ENCODE data around the gene MYO3A. TPM values are rescaled to one million over a fixed set of nuclear protein-coding genes. Genes with fewer than 3 reads are reported as not detected.

MYO3A gene
- total RNA-seq, 1 experiment from 2014 or later, result not detected

DNA sequence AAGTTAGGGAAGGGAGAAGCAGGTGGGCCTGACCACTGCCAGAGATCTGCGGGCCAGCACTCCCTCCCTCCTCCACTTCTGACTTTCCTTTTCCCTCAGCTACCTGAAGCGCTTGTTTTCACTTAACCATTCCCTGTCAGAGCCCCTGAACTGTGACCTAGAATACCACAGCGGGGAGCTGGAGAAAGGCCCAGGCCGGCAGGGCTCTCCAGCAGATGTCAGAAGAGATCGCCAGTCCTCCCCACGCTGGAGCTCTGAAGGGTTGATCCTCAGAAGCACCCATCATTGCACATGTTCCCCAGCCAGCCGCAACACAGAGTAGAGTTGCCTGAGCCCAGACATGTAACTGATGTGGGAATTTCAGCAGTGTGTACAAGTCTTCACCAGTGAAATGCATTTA is 238.1 kb downstream of the MYO3A start:
- Histone ChIP-seq H3K27ac (ENCODE audit: low read depth, low read length) (no peak overlapping the region), H3K4me2 (ENCODE audit: low read length) (no peak overlapping the region), H3K36me3 (ENCODE audit: control insufficient read depth in 1 of 2, insufficient read depth in 2 of 2, low read length in 2 of 2) (no peaks in the 10 kb centered on the region), H3K9me3 (ENCODE audit: control insufficient read depth in 1 of 2, insufficient read depth in 1 of 2, low read depth in 1 of 2, low read length in 2 of 2) (no peaks in the 10 kb centered on the region), H3K4me3 (replicated peaks in 1 of 2; ENCODE audit: low read depth in 1 of 2, low read length in 2 of 2) (no peak overlapping the region), H3K79me2 (ENCODE audit: insufficient read depth, low read length) (no peaks in the 10 kb centered on the region), H3K27me3 (ENCODE audit: insufficient read depth, low read length) (peaks cover 74% of the 10 kb centered on the region), H4K20me1 (ENCODE audit: insufficient read depth) (no peaks in the 10 kb centered on the region), H3K9me2 (ENCODE audit: insufficient read depth) (no peaks in the 10 kb centered on the region), H3K4me1 (ENCODE audit: control insufficient read depth in 1 of 2, insufficient read depth in 2 of 2, low read length in 2 of 2) (no peaks in the 10 kb centered on the region), H3K9ac (ENCODE audit: low read length) (no peak overlapping the region), H2AFZ (ENCODE audit: low read depth, low read length, poor library complexity, severe bottlenecking) (no peak overlapping the region)
- RAD21 ChIA-PET (ENCODE audit: low non-redundant PET in 1 of 2, low total read pairs in 2 of 2, uncharacterized antibody in 2 of 2, unreplicated experiment in 2 of 2), result no interaction called here
- CTCF ChIA-PET, result no interaction called here
- POLR2A ChIA-PET, result no interaction called here
- BruUV-seq (replicated peaks), result no TSS peak
- ATAC-seq, result no peak
- intact Hi-C loops (cut with micrococcal nuclease), result no loop called here
- no peak for TF ChIP-seq RAD21 (IDR thresholded peaks at IDR 0.05; ENCODE audit: low read depth)
- TF ChIP-seq, protein P1, sequence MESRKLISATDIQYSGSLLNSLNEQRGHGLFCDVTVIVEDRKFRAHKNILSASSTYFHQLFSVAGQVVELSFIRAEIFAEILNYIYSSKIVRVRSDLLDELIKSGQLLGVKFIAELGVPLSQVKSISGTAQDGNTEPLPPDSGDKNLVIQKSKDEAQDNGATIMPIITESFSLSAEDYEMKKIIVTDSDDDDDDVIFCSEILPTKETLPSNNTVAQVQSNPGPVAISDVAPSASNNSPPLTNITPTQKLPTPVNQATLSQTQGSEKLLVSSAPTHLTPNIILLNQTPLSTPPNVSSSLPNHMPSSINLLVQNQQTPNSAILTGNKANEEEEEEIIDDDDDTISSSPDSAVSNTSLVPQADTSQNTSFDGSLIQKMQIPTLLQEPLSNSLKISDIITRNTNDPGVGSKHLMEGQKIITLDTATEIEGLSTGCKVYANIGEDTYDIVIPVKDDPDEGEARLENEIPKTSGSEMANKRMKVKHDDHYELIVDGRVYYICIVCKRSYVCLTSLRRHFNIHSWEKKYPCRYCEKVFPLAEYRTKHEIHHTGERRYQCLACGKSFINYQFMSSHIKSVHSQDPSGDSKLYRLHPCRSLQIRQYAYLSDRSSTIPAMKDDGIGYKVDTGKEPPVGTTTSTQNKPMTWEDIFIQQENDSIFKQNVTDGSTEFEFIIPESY (IDR thresholded peaks at IDR 0.05; ENCODE audit: extremely low read depth, insufficient replicate concordance, low read length), result no peak
- no peak for TF ChIP-seq FOSL1 (IDR thresholded peaks at IDR 0.05; ENCODE audit: low read depth)
- TF ChIP-seq ELF1 (IDR thresholded peaks at IDR 0.05; ENCODE audit: borderline replicate concordance, low read depth), result no peak
- TF ChIP-seq JUND (IDR thresholded peaks at IDR 0.05), result no peak
- TF ChIP-seq CEBPB (IDR thresholded peaks at IDR 0.05; ENCODE audit: low read depth), result no peak
- no peak for TF ChIP-seq CBX3 (IDR thresholded peaks at IDR 0.05; ENCODE audit: low read depth)
- TF ChIP-seq POLR2AphosphoS5 (IDR thresholded peaks at IDR 0.05; ENCODE audit: low read depth, low read length), result no peak
- TF ChIP-seq POLR2A (IDR thresholded peaks at IDR 0.05; ENCODE audit: borderline replicate concordance, extremely low read depth, insufficient read depth, insufficient read length), result no peak
- TF ChIP-seq, protein P2, sequence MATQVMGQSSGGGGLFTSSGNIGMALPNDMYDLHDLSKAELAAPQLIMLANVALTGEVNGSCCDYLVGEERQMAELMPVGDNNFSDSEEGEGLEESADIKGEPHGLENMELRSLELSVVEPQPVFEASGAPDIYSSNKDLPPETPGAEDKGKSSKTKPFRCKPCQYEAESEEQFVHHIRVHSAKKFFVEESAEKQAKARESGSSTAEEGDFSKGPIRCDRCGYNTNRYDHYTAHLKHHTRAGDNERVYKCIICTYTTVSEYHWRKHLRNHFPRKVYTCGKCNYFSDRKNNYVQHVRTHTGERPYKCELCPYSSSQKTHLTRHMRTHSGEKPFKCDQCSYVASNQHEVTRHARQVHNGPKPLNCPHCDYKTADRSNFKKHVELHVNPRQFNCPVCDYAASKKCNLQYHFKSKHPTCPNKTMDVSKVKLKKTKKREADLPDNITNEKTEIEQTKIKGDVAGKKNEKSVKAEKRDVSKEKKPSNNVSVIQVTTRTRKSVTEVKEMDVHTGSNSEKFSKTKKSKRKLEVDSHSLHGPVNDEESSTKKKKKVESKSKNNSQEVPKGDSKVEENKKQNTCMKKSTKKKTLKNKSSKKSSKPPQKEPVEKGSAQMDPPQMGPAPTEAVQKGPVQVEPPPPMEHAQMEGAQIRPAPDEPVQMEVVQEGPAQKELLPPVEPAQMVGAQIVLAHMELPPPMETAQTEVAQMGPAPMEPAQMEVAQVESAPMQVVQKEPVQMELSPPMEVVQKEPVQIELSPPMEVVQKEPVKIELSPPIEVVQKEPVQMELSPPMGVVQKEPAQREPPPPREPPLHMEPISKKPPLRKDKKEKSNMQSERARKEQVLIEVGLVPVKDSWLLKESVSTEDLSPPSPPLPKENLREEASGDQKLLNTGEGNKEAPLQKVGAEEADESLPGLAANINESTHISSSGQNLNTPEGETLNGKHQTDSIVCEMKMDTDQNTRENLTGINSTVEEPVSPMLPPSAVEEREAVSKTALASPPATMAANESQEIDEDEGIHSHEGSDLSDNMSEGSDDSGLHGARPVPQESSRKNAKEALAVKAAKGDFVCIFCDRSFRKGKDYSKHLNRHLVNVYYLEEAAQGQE (IDR thresholded peaks at IDR 0.05; ENCODE audit: low read depth), result no peak
- no peak for TF ChIP-seq SP1 (IDR thresholded peaks at IDR 0.05; ENCODE audit: low read depth)
- no peak for TF ChIP-seq EZH2phosphoT487 (IDR thresholded peaks at IDR 0.05; ENCODE audit: borderline replicate concordance)
- TF ChIP-seq, protein P3, sequence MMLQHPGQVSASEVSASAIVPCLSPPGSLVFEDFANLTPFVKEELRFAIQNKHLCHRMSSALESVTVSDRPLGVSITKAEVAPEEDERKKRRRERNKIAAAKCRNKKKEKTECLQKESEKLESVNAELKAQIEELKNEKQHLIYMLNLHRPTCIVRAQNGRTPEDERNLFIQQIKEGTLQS (IDR thresholded peaks at IDR 0.05), result no peak
- no peak for TF ChIP-seq EGR1 (IDR thresholded peaks at IDR 0.05; ENCODE audit: low read depth)
- no peak for TF ChIP-seq ZNF274 (IDR thresholded peaks at IDR 0.05; ENCODE audit: low read depth, low read length)
- DNase-seq (ENCODE audit: low read depth, low spot score), result no peak

Measured in HCT116 (cell line).